HFFc6 (cell line): Measurements from ENCODE around the gene DAPK1. TPM values are rescaled to one million over a fixed set of nuclear protein-coding genes. Genes with fewer than 3 reads are reported as not detected.

Experiments used
- DNase-seq: peaks from one replicate; pipeline ENCODE4 v3.0.0-alpha.2; 2018
- H3K27ac Mint-ChIP-seq: 2 replicates; pipeline ENCODE4 v1.8.0; 2020; ENCODE audit warnings: mild to moderate bottlenecking, mixed read lengths
- H3K27me3 Mint-ChIP-seq: 2 replicates; pipeline ENCODE4 v1.8.0; 2021; ENCODE audit warnings: mild to moderate bottlenecking, moderate library complexity, mixed read lengths; ENCODE audit not compliant: insufficient read depth
- H3K36me3 Mint-ChIP-seq: 2 replicates; pipeline ENCODE4 v1.8.0; 2021; ENCODE audit warnings: low read depth, mixed read lengths
- H3K4me1 Mint-ChIP-seq: 2 replicates; pipeline ENCODE4 v1.8.0; 2020; ENCODE audit warnings: low read depth, mixed read lengths
- H3K4me3 Mint-ChIP-seq: 2 replicates; pipeline ENCODE4 v1.8.0; 2020; ENCODE audit warnings: mild to moderate bottlenecking, moderate library complexity, mixed read lengths
- H3K9me3 Mint-ChIP-seq: 2 replicates; pipeline ENCODE4 v1.8.0; 2020; ENCODE audit warnings: mild to moderate bottlenecking, mixed read lengths
- CTCF ChIP-seq: fragments of 200-600 bp; sonication (generic); IDR thresholded peaks from 2 replicates; pipeline ENCODE4 v1.5.0; 2021; ENCODE audit warnings: antibody characterized with exemption, mild to moderate bottlenecking
- total RNA-seq, 6 experiments: library from RNA; stranded (reverse); fragmentation: NEBNext Ultra II Directional; extraction: Animal tissue kit (Norgen Biotek cat#: 25700); gene quantifications; 2 replicates in 1 of 6; 3 replicates in 5 of 6; pipeline ENCODE4 v1.2.3, GENCODE V29; 2021

Gene DAPK1
- total RNA-seq, 6 experiments from 2014 or later = 0.06 to 0.36 (median 0.18) TPM

GRCh38 chr9:87596862-87597261 is 99.2 kb downstream of the DAPK1 start:
- H3K36me3 Mint-ChIP-seq = no peaks in the 10 kb centered on the region
- H3K27me3 Mint-ChIP-seq = peaks cover 9% of the 10 kb centered on the region
- H3K27ac Mint-ChIP-seq = no peak overlapping the region
- peaks cover 16% of the 10 kb centered on the region for H3K4me1 Mint-ChIP-seq
- H3K4me3 Mint-ChIP-seq = no peak overlapping the region
- no peak for TF ChIP-seq CTCF
- H3K9me3 Mint-ChIP-seq = no peaks in the 10 kb centered on the region
- no peak for DNase-seq

GRCh38 chr9:87597710-87598443 is 100.2 kb downstream of the DAPK1 start:
- peaks cover 15% of the 10 kb centered on the region for H3K27me3 Mint-ChIP-seq
- H3K27ac Mint-ChIP-seq = no peak overlapping the region
- H3K4me1 Mint-ChIP-seq = peaks cover 11% of the 10 kb centered on the region
- TF ChIP-seq CTCF = no peak
- no peak for DNase-seq
- no peak overlapping the region for H3K4me3 Mint-ChIP-seq
- no peaks in the 10 kb centered on the region for H3K36me3 Mint-ChIP-seq
- H3K9me3 Mint-ChIP-seq = no peaks in the 10 kb centered on the region

GRCh38 chr9:87599901-87600610 is 102.4 kb downstream of the DAPK1 start:
- peaks cover 16% of the 10 kb centered on the region for H3K27me3 Mint-ChIP-seq
- H3K27ac Mint-ChIP-seq = peak overlapping the region; percentile 74; the same call in 1 of the 2 replicates
- no peaks in the 10 kb centered on the region for H3K36me3 Mint-ChIP-seq
- H3K4me1 Mint-ChIP-seq = peaks cover 9% of the 10 kb centered on the region
- no peaks in the 10 kb centered on the region for H3K9me3 Mint-ChIP-seq
- peak; percentile 74 for DNase-seq
- peak overlapping the region; percentile 73 for H3K4me3 Mint-ChIP-seq
- no peak for TF ChIP-seq CTCF

- Mint-ChIP-seq H3K4me1 (peaks cover 9% of the 10 kb centered on the region), H3K36me3 (no peaks in the 10 kb centered on the region), H3K9me3 (no peaks in the 10 kb centered on the region), H3K4me3 (no peak overlapping the region), H3K27ac (no peak overlapping the region), H3K27me3 (peaks cover 16% of the 10 kb centered on the region)
- DNase-seq = no peak
- TF ChIP-seq CTCF = no peak
These were observed 103.5 kb downstream of the DAPK1 start for GRCh38 chr9:87601176-87601575.

- H3K9me3 Mint-ChIP-seq = no peaks in the 10 kb centered on the region
- no peak overlapping the region for H3K27ac Mint-ChIP-seq
- H3K4me3 Mint-ChIP-seq = no peak overlapping the region
- peaks cover 14% of the 10 kb centered on the region for H3K27me3 Mint-ChIP-seq
- H3K4me1 Mint-ChIP-seq = peaks cover 11% of the 10 kb centered on the region
- no peak for TF ChIP-seq CTCF
- H3K36me3 Mint-ChIP-seq = no peaks in the 10 kb centered on the region
- no peak for DNase-seq
These were observed 103.9 kb downstream of the DAPK1 start for GRCh38 chr9:87601595-87601994.
